ENCODE measurements around the gene MLNR.

The MLNR gene

GRCh38 chr13:49208619-49209018, 11.5 kb upstream of the MLNR start:
- H4K20me1 ChIP-seq (ENCODE audit: control insufficient read depth, insufficient read depth, low read depth, low read length), result no peaks in the 10 kb centered on the region
- H3K4me1 ChIP-seq (ENCODE audit: control insufficient read depth, low read length), result peaks cover 4% of the 10 kb centered on the region
- TF ChIP-seq CTCF (IDR thresholded peaks at IDR 0.05; ENCODE audit: low read depth, low read length, poor library complexity, severe bottlenecking) (no peak), EZH2phosphoT487 (IDR thresholded peaks at IDR 0.05; ENCODE audit: borderline replicate concordance, low read length) (no peak)
- H3K9me3 ChIP-seq (ENCODE audit: control insufficient read depth, insufficient read depth, low read length), result no peaks in the 10 kb centered on the region
- no peak overlapping the region for H3K4me2 ChIP-seq (ENCODE audit: low read length)
- H3K4me3 ChIP-seq (ENCODE audit: low read length), result no peak overlapping the region
- no peaks in the 10 kb centered on the region for H3K9me2 ChIP-seq (replicated peaks; ENCODE audit: control insufficient read depth, low read length)
- H3K36me3 ChIP-seq (ENCODE audit: control insufficient read depth, low read length), result peaks cover 8% of the 10 kb centered on the region
- H3K27me3 ChIP-seq (ENCODE audit: control insufficient read depth, low read length), result no peaks in the 10 kb centered on the region
- no peaks in the 10 kb centered on the region for H3F3A ChIP-seq (ENCODE audit: control insufficient read depth, insufficient read depth)
- no peaks in the 10 kb centered on the region for H3K79me2 ChIP-seq (ENCODE audit: control insufficient read depth, low read length)
- no peak overlapping the region for H3K27ac ChIP-seq (ENCODE audit: low read depth, low read length)

GRCh38 chr13:49210114-49210513, 10.0 kb upstream of the MLNR start:
- Histone ChIP-seq H3K4me3 (ENCODE audit: low read length) (no peak overlapping the region), H3K79me2 (ENCODE audit: control insufficient read depth, low read length) (no peaks in the 10 kb centered on the region), H3K4me1 (ENCODE audit: control insufficient read depth, low read length) (peaks cover 19% of the 10 kb centered on the region), H3K9me3 (ENCODE audit: control insufficient read depth, insufficient read depth, low read length) (no peaks in the 10 kb centered on the region), H4K20me1 (ENCODE audit: control insufficient read depth, insufficient read depth, low read depth, low read length) (no peaks in the 10 kb centered on the region), H3K27me3 (ENCODE audit: control insufficient read depth, low read length) (no peaks in the 10 kb centered on the region), H3K27ac (ENCODE audit: low read depth, low read length) (no peak overlapping the region), H3K9me2 (replicated peaks; ENCODE audit: control insufficient read depth, low read length) (no peaks in the 10 kb centered on the region), H3K36me3 (ENCODE audit: control insufficient read depth, low read length) (peaks cover 3% of the 10 kb centered on the region; the same call in 1 of the 2 replicates), H3F3A (ENCODE audit: control insufficient read depth, insufficient read depth) (no peaks in the 10 kb centered on the region), H3K4me2 (ENCODE audit: low read length) (no peak overlapping the region)
- no peak for TF ChIP-seq EZH2phosphoT487 (IDR thresholded peaks at IDR 0.05; ENCODE audit: borderline replicate concordance, low read length)
- TF ChIP-seq CTCF (IDR thresholded peaks at IDR 0.05; ENCODE audit: low read depth, low read length, poor library complexity, severe bottlenecking), result no peak

GRCh38 chr13:49210669-49211068, 9.5 kb upstream of the MLNR start:
- Histone ChIP-seq H3F3A (ENCODE audit: control insufficient read depth, insufficient read depth) (no peaks in the 10 kb centered on the region), H3K36me3 (ENCODE audit: control insufficient read depth, low read length) (peaks cover 3% of the 10 kb centered on the region; the same call in 1 of the 2 replicates), H4K20me1 (ENCODE audit: control insufficient read depth, insufficient read depth, low read depth, low read length) (no peaks in the 10 kb centered on the region), H3K4me2 (ENCODE audit: low read length) (no peak overlapping the region), H3K4me1 (ENCODE audit: control insufficient read depth, low read length) (peaks cover 22% of the 10 kb centered on the region), H3K9me2 (replicated peaks; ENCODE audit: control insufficient read depth, low read length) (no peaks in the 10 kb centered on the region), H3K79me2 (ENCODE audit: control insufficient read depth, low read length) (no peaks in the 10 kb centered on the region), H3K9me3 (ENCODE audit: control insufficient read depth, insufficient read depth, low read length) (no peaks in the 10 kb centered on the region), H3K27me3 (ENCODE audit: control insufficient read depth, low read length) (no peaks in the 10 kb centered on the region), H3K27ac (ENCODE audit: low read depth, low read length) (no peak overlapping the region), H3K4me3 (ENCODE audit: low read length) (no peak overlapping the region)
- TF ChIP-seq EZH2phosphoT487 (IDR thresholded peaks at IDR 0.05; ENCODE audit: borderline replicate concordance, low read length), result no peak
- TF ChIP-seq CTCF (IDR thresholded peaks at IDR 0.05; ENCODE audit: low read depth, low read length, poor library complexity, severe bottlenecking), result no peak

All from DOHH2 (cell line).